ENCODE data around the gene EIF4A2. TPM values are rescaled to one million over a fixed set of nuclear protein-coding genes. Genes with fewer than 3 reads are reported as not detected.

EIF4A2 gene
- 366 TPM for polyA plus RNA-seq (2013, experiment 1 of 2)
- polyA plus RNA-seq (2013, experiment 2 of 2) = 489 TPM

DNA sequence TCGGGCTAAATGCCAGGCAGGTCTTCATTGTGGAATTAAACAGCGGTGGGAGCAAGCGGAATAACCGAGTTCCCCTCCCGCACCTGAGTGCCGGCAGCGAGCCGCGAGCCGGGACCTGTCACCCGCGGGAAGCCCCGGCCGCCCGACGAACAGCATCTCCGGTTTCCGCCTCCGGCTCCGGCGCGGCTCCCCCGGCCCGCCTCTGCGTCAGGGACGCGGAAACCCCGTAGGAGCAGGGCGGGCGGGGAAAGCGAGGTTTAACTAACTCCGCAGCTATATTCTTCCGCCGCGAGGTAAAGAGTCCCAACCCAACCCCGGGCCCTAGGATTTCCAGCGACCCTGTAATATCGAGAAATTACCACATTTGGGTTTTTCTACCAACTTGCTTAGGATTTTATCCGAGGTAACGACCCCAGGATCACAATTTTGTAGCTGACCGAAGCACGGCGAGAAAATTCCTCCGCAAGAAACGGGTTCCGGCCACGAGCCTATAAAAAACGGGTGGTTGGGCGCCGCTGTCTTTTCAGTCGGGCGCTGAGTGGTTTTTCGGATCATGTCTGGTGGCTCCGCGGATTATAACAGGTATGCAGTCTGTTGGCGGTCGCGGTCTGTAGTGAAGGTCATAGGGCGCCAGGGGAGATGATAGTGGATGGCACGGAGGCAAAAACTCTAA lies at the start of gene EIF4A2:
TSS of gene EIF4A2 (plus strand) at position 520 of the 673 bp plus-strand sequence. CDS start at position 554, 34 bp downstream.
- H3K27ac ChIP-seq (ENCODE audit: low read depth, low read length) = peak within 1 kb of the TSS; percentile 98
- H3K9me3 ChIP-seq (ENCODE audit: insufficient read depth, low read depth, low read length) = no peaks in the 10 kb centered on the region
- under 1% methylated on average over 60 of the region's 60 CpGs for WGBS
- H3K27me3 ChIP-seq (ENCODE audit: insufficient read depth, low read length) = no peaks in the 10 kb centered on the region
- H3K9ac ChIP-seq (ENCODE audit: low read depth, low read length) = peak within 1 kb of the TSS; percentile 100
- H3K4me1 ChIP-seq (ENCODE audit: insufficient read depth, low read length) = peaks cover 23% of the 10 kb centered on the region
- peak within 1 kb of the TSS; percentile 96 for H3K4me3 ChIP-seq (ENCODE audit: low read length)
- peaks cover 47% of the 10 kb centered on the region for H3K36me3 ChIP-seq (ENCODE audit: insufficient read depth, low read length)

DNA sequence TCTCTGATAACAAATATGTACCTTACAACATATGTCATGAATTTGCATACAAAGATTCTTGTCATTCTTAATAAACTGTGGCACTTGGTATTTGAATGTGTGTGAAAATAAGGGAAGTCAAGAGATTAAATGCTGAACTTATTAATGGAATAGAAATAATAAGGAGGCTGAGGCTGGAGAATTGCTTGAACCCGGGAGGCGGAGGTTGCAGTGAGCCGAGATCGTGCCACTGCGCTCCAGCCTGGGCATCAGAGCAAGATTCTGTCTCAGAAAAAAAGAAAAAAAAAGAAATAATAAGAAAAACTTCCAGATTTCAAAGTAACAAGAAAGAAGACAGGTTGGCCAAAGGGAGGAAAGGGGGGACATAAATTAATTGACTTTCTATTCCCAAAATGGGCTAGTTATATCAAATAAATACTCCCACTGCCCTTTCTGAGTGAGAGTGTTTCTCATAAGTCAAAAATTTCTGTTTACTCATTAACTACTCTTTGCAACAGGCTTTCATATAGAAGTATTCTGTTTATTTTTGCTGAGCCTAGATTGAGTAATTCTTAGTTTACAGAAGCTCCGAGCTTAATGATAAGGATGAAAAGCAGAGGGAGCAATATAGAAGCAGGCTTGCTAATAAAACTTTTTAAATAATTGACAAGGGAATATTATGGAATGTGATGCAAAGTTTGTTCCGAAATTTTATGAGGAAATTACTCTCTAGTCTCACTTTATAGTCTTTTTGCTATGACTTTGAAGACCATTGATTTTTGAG lies 40.6 kb upstream of the EIF4A2 start:
- no peaks in the 10 kb centered on the region for H3K9me3 ChIP-seq (ENCODE audit: insufficient read depth, low read depth, low read length)
- no peak overlapping the region for H3K27ac ChIP-seq (ENCODE audit: low read depth, low read length)
- H3K36me3 ChIP-seq (ENCODE audit: insufficient read depth, low read length) = no peaks in the 10 kb centered on the region
- peaks cover 14% of the 10 kb centered on the region for H3K4me1 ChIP-seq (ENCODE audit: insufficient read depth, low read length)
- no peak overlapping the region for H3K9ac ChIP-seq (ENCODE audit: low read depth, low read length)
- WGBS = 92% methylated on average over 7 of the region's 7 CpGs
- no peaks in the 10 kb centered on the region for H3K27me3 ChIP-seq (ENCODE audit: insufficient read depth, low read length)
- H3K4me3 ChIP-seq (ENCODE audit: low read length) = no peak overlapping the region

DNA sequence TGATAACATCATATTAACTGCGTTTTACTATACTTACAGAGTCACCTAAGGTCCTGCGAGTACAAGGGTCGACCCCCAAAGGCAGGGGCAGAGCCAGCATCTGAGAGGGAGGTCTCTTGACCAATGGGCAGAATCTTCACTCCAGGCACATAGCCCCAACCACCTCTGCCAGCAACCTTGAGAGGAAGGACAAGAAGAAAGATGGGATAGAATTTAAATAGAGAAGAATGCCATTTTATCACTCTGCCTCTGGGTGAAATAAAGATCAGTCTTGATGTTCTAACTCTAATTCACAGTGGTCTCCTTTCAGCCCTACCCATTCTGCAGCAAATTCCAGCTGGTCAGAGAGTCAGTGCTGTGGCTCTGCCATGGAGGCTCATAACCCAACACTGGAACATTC lies 39.7 kb upstream of the EIF4A2 start:
- peaks cover 14% of the 10 kb centered on the region for H3K4me1 ChIP-seq (ENCODE audit: insufficient read depth, low read length)
- 76% methylated on average over 3 of the region's 3 CpGs for WGBS

DNA sequence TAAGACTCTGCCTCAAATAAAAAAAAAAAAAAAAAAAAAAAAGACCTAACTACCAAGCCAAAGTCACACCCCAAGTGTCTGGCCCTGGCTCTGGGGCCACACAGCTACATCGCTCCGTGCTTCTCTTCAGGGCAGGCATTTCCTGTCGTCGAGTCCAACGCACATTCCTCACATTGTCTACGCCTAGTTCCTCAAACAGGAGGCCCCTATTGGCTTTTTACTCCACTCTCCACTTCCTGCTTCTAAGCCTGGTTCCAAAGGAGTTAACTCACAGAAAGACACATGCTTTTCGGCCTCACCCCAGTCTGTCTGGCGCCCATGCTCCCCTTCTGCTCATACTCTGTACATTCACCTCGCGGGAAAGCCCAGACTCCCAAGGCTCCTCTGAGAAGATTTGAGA lies 37.4 kb upstream of the EIF4A2 start:
- Histone ChIP-seq H3K9ac (ENCODE audit: low read depth, low read length) (no peak overlapping the region), H3K4me1 (ENCODE audit: insufficient read depth, low read length) (no peaks in the 10 kb centered on the region), H3K9me3 (ENCODE audit: insufficient read depth, low read depth, low read length) (no peaks in the 10 kb centered on the region), H3K27ac (ENCODE audit: low read depth, low read length) (peak overlapping the region; percentile 22; the same call in 1 of the 2 replicates), H3K4me3 (ENCODE audit: low read length) (no peak overlapping the region), H3K36me3 (ENCODE audit: insufficient read depth, low read length) (no peaks in the 10 kb centered on the region), H3K27me3 (ENCODE audit: insufficient read depth, low read length) (no peaks in the 10 kb centered on the region)
- 66% methylated on average over 10 of the region's 10 CpGs for WGBS

More for the DNA sequence above, 39.7 kb upstream of the EIF4A2 start:
- Histone ChIP-seq H3K27ac (ENCODE audit: low read depth, low read length) (no peak overlapping the region), H3K9ac (ENCODE audit: low read depth, low read length) (no peak overlapping the region), H3K36me3 (ENCODE audit: insufficient read depth, low read length) (no peaks in the 10 kb centered on the region), H3K4me3 (ENCODE audit: low read length) (no peak overlapping the region), H3K9me3 (ENCODE audit: insufficient read depth, low read depth, low read length) (no peaks in the 10 kb centered on the region), H3K27me3 (ENCODE audit: insufficient read depth, low read length) (no peaks in the 10 kb centered on the region)

DNA sequence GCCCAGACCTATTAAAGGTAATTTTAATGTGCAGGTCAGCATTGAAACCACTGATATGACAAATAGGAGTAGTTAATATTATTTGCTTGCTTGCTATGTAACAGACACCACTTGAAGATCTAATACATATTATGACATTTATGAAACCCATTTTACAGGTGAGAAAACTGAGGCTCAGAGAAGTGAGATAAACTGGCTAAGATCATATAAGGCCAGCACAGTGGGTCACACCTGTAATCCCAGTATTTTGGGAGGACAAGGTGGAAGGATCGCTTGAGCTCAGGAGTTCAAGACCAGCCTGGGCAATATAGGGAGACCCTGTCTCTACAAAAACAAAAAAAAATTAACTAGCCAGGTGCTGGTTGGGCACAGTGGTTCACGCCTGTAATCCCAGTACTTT lies 33.1 kb upstream of the EIF4A2 start:
- H3K4me3 ChIP-seq (ENCODE audit: low read length) = no peak overlapping the region
- peaks cover 4% of the 10 kb centered on the region; the same call in 1 of the 2 replicates for H3K4me1 ChIP-seq (ENCODE audit: insufficient read depth, low read length)
- WGBS = 90% methylated on average over 2 of the region's 2 CpGs
- H3K27ac ChIP-seq (ENCODE audit: low read depth, low read length) = no peak overlapping the region
- no peaks in the 10 kb centered on the region for H3K9me3 ChIP-seq (ENCODE audit: insufficient read depth, low read depth, low read length)
- no peaks in the 10 kb centered on the region for H3K36me3 ChIP-seq (ENCODE audit: insufficient read depth, low read length)
- H3K9ac ChIP-seq (ENCODE audit: low read depth, low read length) = no peak overlapping the region
- no peaks in the 10 kb centered on the region for H3K27me3 ChIP-seq (ENCODE audit: insufficient read depth, low read length)

DNA sequence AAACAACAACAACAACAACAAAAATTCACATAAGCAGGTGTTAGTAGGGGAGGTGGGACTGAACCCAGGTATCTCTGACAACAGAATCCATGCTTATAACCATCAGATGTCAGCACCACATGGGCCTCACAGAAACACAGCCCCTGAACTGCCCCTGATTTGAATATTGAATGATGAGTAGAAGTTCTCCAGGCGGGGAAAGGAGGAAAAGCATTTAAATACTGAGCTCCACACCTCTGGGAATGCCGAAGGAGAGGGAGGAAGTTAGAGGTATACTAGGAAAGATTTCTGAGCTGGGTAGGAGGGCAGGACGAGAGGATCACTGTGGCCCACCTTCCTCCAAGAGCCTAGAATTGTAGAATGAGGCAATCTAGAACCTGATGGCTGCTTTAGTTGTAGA lies 31.9 kb upstream of the EIF4A2 start:
- H3K27me3 ChIP-seq (ENCODE audit: insufficient read depth, low read length) = no peaks in the 10 kb centered on the region
- H3K9me3 ChIP-seq (ENCODE audit: insufficient read depth, low read depth, low read length) = no peaks in the 10 kb centered on the region
- WGBS = 59% methylated on average over 3 of the region's 3 CpGs
- H3K9ac ChIP-seq (ENCODE audit: low read depth, low read length) = no peak overlapping the region
- H3K4me3 ChIP-seq (ENCODE audit: low read length) = no peak overlapping the region
- no peaks in the 10 kb centered on the region for H3K36me3 ChIP-seq (ENCODE audit: insufficient read depth, low read length)
- peaks cover 4% of the 10 kb centered on the region; the same call in 1 of the 2 replicates for H3K4me1 ChIP-seq (ENCODE audit: insufficient read depth, low read length)
- no peak overlapping the region for H3K27ac ChIP-seq (ENCODE audit: low read depth, low read length)

DNA sequence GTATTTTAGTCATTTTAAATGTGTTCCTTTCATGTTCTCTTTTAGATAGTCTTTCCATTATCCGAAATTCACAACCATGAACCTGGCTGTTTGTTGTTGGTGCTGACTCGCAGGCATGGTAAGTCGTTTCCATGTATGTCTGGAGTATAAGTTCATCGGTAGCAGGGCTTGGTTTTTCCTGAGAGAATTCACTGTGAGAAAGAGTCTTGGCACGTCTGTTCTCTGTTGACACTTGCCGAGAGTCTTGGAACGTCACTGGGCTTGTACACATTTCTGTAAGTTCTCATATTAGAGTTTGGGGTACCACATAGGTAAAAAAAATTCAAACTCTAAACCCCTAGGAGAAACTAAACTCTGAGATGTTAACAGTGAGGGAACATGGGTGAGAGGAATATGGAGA lies 29.4 kb upstream of the EIF4A2 start:
- H3K9me3 ChIP-seq (ENCODE audit: insufficient read depth, low read depth, low read length) = no peaks in the 10 kb centered on the region
- H3K9ac ChIP-seq (ENCODE audit: low read depth, low read length) = no peak overlapping the region
- H3K27me3 ChIP-seq (ENCODE audit: insufficient read depth, low read length) = no peaks in the 10 kb centered on the region
- H3K4me1 ChIP-seq (ENCODE audit: insufficient read depth, low read length) = peaks cover 11% of the 10 kb centered on the region; the same call in 1 of the 2 replicates
- no peak overlapping the region for H3K27ac ChIP-seq (ENCODE audit: low read depth, low read length)
- H3K4me3 ChIP-seq (ENCODE audit: low read length) = no peak overlapping the region
- WGBS = 94% methylated on average over 7 of the region's 7 CpGs
- H3K36me3 ChIP-seq (ENCODE audit: insufficient read depth, low read length) = no peaks in the 10 kb centered on the region

DNA sequence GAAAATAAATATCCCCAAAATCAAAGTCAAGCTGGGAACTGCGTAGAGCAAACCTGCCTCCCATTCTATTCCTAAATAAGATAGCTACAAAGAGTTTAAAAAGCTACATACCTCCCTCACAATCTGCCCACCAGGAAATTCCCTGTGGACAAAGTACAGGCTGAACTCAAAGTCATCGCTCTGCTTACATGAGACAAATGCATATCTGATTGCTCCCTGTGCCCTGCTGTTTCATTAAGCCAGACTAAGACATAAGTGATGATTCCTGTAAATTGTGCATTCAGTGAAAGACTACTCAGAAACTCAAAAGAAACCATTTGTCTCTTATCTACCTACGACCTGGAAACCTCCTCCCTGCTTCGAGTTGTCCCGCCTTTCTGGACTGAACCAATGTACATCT lies 28.5 kb upstream of the EIF4A2 start:
- H3K36me3 ChIP-seq (ENCODE audit: insufficient read depth, low read length) = no peaks in the 10 kb centered on the region
- H3K27me3 ChIP-seq (ENCODE audit: insufficient read depth, low read length) = no peaks in the 10 kb centered on the region
- peaks cover 11% of the 10 kb centered on the region; the same call in 1 of the 2 replicates for H3K4me1 ChIP-seq (ENCODE audit: insufficient read depth, low read length)
- no peak overlapping the region for H3K9ac ChIP-seq (ENCODE audit: low read depth, low read length)
- H3K9me3 ChIP-seq (ENCODE audit: insufficient read depth, low read depth, low read length) = no peaks in the 10 kb centered on the region
- no peak overlapping the region for H3K27ac ChIP-seq (ENCODE audit: low read depth, low read length)
- 95% methylated on average over 5 of the region's 5 CpGs for WGBS
- no peak overlapping the region for H3K4me3 ChIP-seq (ENCODE audit: low read length)

DNA sequence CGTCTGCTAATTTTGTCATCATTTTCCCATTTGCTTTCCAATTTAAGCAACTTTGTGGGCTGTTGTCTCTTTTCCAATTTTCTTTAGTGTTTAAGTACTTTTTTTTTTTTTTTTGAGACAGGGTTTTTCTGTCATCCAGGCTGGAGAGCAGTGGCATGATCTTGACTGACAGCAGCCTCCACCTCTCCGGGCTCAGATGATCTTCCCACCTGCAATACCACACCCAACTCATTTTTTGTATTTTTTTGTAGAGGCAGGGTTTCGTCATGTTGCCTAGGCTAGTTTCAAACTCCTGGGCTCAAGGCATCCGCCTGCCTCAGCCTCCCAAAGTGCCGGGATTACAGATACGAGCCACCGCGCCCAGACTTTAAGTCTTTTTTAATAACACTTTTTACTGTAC lies 26.2 kb upstream of the EIF4A2 start:
- H3K4me3 ChIP-seq (ENCODE audit: low read length) = no peak overlapping the region
- H3K27ac ChIP-seq (ENCODE audit: low read depth, low read length) = no peak overlapping the region

DNA sequence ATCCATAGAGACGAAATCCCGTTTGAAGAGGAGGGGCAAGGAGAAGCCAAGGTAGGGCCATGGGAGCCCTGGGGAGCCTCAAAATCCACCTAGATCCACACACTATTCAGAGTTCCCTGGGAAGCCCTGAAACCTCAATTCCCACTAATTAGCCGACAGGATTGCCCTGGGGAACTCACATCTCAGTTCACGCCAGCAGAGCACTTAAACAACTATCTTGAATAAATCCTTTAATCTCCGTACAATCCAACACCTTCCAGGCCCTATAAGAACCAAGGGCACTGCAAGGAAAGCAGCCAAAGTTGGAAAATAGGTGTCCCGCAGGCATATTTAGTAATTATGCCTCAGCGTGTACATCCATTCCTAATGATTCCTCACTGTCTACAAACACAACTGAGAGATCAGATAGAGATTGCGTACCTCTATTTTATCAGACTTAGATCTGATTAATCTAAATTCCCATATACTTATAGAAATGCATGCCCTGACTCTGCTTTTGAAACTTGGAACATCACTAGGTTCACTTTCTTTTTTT lies 25.6 kb upstream of the EIF4A2 start:
- Histone ChIP-seq H3K36me3 (ENCODE audit: insufficient read depth, low read length) (no peaks in the 10 kb centered on the region), H3K27me3 (ENCODE audit: insufficient read depth, low read length) (no peaks in the 10 kb centered on the region), H3K9ac (ENCODE audit: low read depth, low read length) (no peak overlapping the region), H3K4me3 (ENCODE audit: low read length) (no peak overlapping the region), H3K9me3 (ENCODE audit: insufficient read depth, low read depth, low read length) (no peaks in the 10 kb centered on the region), H3K27ac (ENCODE audit: low read depth, low read length) (no peak overlapping the region), H3K4me1 (ENCODE audit: insufficient read depth, low read length) (peaks cover 11% of the 10 kb centered on the region; the same call in 1 of the 2 replicates)
- WGBS = 84% methylated on average over 8 of the region's 8 CpGs

More for the DNA sequence above, 26.2 kb upstream of the EIF4A2 start:
- Histone ChIP-seq H3K9ac (ENCODE audit: low read depth, low read length) (no peak overlapping the region), H3K9me3 (ENCODE audit: insufficient read depth, low read depth, low read length) (no peaks in the 10 kb centered on the region), H3K27me3 (ENCODE audit: insufficient read depth, low read length) (no peaks in the 10 kb centered on the region), H3K4me1 (ENCODE audit: insufficient read depth, low read length) (peaks cover 11% of the 10 kb centered on the region; the same call in 1 of the 2 replicates), H3K36me3 (ENCODE audit: insufficient read depth, low read length) (no peaks in the 10 kb centered on the region)
- 93% methylated on average over 8 of the region's 8 CpGs for WGBS
